Mucosa of descending colon (tissue), 3 donors: Measurements from ENCODE around the gene FAM9C. TPM values are rescaled to one million over a fixed set of nuclear protein-coding genes. Genes with fewer than 3 reads are reported as not detected.

Source experiments
- ATAC-seq: fragments of 200-7000 bp; cut with Tn5 transposase; one replicate; pipeline ENCODE4 v1.9.1; 2020; ENCODE audit warnings: mild to moderate bottlenecking, moderate library complexity
- DNase-seq, 3 donors: peaks; one replicate each; pipeline ENCODE4 v3.0.0-alpha.2; 2020
- H3K36me3 ChIP-seq: fragments of 200-600 bp; one replicate; pipeline ENCODE4 v1.8.0; 2021; ENCODE audit warnings: low read depth, mild to moderate bottlenecking
- H3K4me1 ChIP-seq: fragments of 200-600 bp; one replicate; pipeline ENCODE4 v1.8.0; 2021; ENCODE audit warnings: low read depth, mild to moderate bottlenecking
- H3K4me3 ChIP-seq: fragments of 200-600 bp; one replicate; pipeline ENCODE4 v1.8.0; 2021; ENCODE audit warnings: mild to moderate bottlenecking
- H3K9me3 ChIP-seq: fragments of 200-600 bp; one replicate; pipeline ENCODE4 v1.8.0; 2021; ENCODE audit warnings: mild to moderate bottlenecking
- CTCF ChIP-seq: fragments of 200-600 bp; IDR thresholded peaks from one replicate; pipeline ENCODE4 v1.8.0; 2022; ENCODE audit warnings: antibody characterized with exemption, mild to moderate bottlenecking
- intact Hi-C, 2 donors: fragments of 100-400 bp; cut with DNase I in 1 of 2; cut with micrococcal nuclease in 1 of 2; formaldehyde crosslinking; loops; one replicate each; pipeline versions ENCODE4 v1.11.0 to v1.11.1; 2022; cut with DNase I, micrococcal nuclease
- total RNA-seq, 3 donors: library from RNA; stranded (reverse); fragmentation: NEBNext Ultra II Directional in 2 of 3; extraction: Animal tissue kit (Norgen Biotek cat#: 25700) in 2 of 3; gene quantifications; one replicate each; pipeline versions ENCODE4 v1.2.1 to v1.2.4, GENCODE V29; 2021 to 2023
- donor health status: DM: no; HTN: no; CAD: no; lungs with moderate emphysema.
- donor health status: DM: no; HTN: no; CAD: no.
- donor health status: DM: no; HTN: yes; CAD: no.

Gene FAM9C
- total RNA-seq, 3 donors from 2014 or later = 0.13 TPM; not detected in 2

GRCh38 chrX:13059637-13060499, 15.4 kb upstream of the FAM9C start:
- Histone ChIP-seq H3K9me3 (no peaks in the 10 kb centered on the region), H3K4me3 (no peak overlapping the region), H3K4me1 (no peaks in the 10 kb centered on the region), H3K36me3 (no peaks in the 10 kb centered on the region)
- intact Hi-C loops = no loop called here
- ATAC-seq (peak; percentile 51), DNase-seq (no peak)
- no peak for TF ChIP-seq CTCF

GRCh38 chrX:13055486-13055885, 11.1 kb upstream of the FAM9C start:
- no peaks in the 10 kb centered on the region for H3K36me3 ChIP-seq
- intact Hi-C loops = no loop called here

GRCh38 chrX:13053171-13053570, 8.8 kb upstream of the FAM9C start:
- no peak for TF ChIP-seq CTCF

More at GRCh38 chrX:13055486-13055885, 11.1 kb upstream of the FAM9C start:
- DNase-seq (no peak), ATAC-seq (peak; percentile 43)
- H3K4me3 ChIP-seq = no peak overlapping the region
- no peaks in the 10 kb centered on the region for H3K9me3 ChIP-seq
- TF ChIP-seq CTCF = no peak
- H3K4me1 ChIP-seq = no peaks in the 10 kb centered on the region

GRCh38 chrX:13051529-13052172, 7.2 kb upstream of the FAM9C start:
- no peaks in the 10 kb centered on the region for H3K36me3 ChIP-seq
- H3K4me1 ChIP-seq = no peaks in the 10 kb centered on the region
- H3K9me3 ChIP-seq = no peaks in the 10 kb centered on the region
- DNase-seq (no peak), ATAC-seq (peak; percentile 13)
- no peak overlapping the region for H3K4me3 ChIP-seq
- intact Hi-C loops = no loop called here
- no peak for TF ChIP-seq CTCF

More at GRCh38 chrX:13053171-13053570, 8.8 kb upstream of the FAM9C start:
- intact Hi-C loops = no loop called here
- Histone ChIP-seq H3K4me1 (no peaks in the 10 kb centered on the region), H3K36me3 (no peaks in the 10 kb centered on the region), H3K9me3 (no peaks in the 10 kb centered on the region), H3K4me3 (no peak overlapping the region)
- no peak for DNase-seq
- no peak for ATAC-seq

GRCh38 chrX:13051167-13051528, 6.7 kb upstream of the FAM9C start:
- TF ChIP-seq CTCF = no peak
- intact Hi-C loops = no loop called here
- ATAC-seq = no peak
- no peak overlapping the region for H3K4me3 ChIP-seq
- no peaks in the 10 kb centered on the region for H3K4me1 ChIP-seq
- H3K9me3 ChIP-seq = no peaks in the 10 kb centered on the region
- DNase-seq = no peak
- H3K36me3 ChIP-seq = no peaks in the 10 kb centered on the region
